GM12873 (cell line): Measurements from ENCODE around the gene ARSI.

Experiments used
- TF ChIP-seq, protein P1 (sequence below): IDR thresholded peaks from 2 replicates; pipeline ENCODE4 v1.5.1; 2012; ENCODE audit warnings: low read depth, mild to moderate bottlenecking, moderate library complexity, low read length, control low read depth; ENCODE audit not compliant: insufficient read depth; ENCODE audit errors: missing control alignments

Gene ARSI

DNA sequence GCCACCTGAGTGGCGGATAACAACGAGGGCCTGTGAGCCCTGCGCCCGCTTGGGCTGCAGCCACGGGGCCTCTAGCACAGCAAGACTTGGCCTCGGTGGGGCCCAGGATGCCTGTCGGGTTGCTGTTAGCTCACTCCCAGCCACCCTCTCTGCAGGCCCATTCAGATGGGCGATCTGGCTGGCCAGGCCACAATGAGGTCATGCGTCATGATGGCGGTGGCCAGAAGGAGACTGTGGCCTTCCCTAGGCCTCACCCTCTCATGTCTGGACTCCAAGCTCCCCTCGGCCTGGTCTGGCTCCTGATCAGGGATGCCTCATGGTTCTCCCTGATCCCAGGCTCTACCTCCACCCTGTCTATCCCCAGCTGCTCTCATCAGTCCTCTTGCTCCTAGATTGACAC is 35.8 kb upstream of the ARSI start:
- TF ChIP-seq, protein P1, sequence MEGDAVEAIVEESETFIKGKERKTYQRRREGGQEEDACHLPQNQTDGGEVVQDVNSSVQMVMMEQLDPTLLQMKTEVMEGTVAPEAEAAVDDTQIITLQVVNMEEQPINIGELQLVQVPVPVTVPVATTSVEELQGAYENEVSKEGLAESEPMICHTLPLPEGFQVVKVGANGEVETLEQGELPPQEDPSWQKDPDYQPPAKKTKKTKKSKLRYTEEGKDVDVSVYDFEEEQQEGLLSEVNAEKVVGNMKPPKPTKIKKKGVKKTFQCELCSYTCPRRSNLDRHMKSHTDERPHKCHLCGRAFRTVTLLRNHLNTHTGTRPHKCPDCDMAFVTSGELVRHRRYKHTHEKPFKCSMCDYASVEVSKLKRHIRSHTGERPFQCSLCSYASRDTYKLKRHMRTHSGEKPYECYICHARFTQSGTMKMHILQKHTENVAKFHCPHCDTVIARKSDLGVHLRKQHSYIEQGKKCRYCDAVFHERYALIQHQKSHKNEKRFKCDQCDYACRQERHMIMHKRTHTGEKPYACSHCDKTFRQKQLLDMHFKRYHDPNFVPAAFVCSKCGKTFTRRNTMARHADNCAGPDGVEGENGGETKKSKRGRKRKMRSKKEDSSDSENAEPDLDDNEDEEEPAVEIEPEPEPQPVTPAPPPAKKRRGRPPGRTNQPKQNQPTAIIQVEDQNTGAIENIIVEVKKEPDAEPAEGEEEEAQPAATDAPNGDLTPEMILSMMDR = no peak

DNA sequence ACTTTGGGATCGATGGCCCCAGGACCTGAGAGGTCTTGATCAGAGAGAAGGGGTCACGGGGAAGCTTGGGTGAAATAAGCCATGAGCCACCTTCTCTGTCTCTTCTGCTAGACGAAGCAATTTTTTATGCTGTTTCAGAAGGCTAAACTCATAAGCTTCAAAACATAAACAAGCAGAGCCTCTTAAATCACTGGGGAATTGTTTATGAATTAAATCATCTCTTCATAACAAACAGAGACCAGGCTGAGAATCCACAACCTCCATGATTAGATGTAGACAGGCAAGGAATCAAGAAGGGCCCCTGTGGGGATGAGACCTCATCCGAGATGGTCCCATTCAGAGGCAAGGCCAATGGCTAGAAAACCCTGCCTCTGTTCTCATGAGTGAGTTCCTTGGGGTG is 33.1 kb upstream of the ARSI start:
- TF ChIP-seq, protein P1 = no peak

DNA sequence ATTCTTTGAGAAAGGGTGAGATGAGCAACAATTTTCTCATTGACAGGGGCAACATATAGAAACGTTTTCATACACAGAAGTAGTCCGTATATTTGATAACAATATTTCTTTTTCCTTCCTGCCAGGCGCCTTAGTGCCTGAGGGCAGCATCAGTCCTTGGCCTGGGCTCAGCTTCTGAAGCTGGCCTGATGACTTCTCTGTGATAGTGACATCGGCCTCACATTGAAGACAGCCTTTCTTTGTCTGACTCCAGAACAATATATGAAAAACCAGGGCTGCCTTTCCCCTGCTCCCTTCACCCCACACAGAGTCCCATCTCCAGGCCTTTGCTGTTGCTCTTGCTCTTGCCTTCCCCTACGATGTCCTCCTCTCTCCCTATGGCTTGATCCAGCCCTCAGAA is 30.7 kb upstream of the ARSI start:
- TF ChIP-seq, protein P1 = no peak

DNA sequence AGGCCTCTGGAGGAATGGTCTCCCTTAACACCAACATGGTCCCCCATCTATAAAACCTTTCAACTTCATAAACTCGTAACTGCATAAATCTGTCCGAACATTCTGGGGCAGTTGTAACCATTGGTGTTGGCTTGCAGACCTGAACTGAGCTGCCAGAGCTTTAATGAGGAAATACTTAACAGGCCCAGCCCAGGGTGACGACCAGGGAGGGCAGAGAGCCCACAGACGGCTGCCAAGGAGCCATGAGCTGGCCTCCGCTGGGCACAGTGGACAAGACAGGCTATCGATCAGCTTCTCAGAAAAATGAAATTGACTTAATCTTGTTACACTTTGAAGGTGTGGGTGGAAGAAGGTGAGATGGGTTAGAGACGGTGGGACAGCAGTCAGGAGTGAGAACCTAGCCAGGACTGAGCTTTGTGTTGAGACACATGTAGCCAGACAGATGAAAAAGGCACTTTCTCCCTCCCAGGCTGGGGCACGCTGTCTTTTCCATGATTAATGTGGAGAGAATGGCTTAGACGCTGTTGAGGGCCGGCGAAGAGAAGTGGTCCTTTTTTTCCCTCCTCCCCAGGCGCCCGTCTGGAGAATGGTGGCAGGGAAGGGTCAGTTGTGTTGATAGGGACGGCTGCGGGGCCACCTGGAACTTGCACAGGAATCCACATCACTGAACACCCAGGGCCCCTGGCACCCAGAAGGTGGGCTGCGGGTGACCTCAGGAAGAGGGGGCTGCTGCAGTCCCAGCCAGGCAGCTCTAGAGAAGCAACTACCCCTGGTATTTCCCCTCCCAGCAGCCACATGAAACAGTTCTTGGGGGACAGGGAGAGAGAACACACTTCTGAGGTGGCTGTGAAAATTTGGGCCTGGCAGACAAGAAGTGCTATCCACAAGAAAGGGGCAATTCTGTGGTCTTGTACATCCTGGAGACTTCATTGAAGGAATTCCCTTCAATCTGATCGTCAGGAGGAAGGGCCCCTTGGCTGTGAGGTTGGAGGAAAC is 27.5 kb upstream of the ARSI start:
- TF ChIP-seq, protein P1 = no peak

DNA sequence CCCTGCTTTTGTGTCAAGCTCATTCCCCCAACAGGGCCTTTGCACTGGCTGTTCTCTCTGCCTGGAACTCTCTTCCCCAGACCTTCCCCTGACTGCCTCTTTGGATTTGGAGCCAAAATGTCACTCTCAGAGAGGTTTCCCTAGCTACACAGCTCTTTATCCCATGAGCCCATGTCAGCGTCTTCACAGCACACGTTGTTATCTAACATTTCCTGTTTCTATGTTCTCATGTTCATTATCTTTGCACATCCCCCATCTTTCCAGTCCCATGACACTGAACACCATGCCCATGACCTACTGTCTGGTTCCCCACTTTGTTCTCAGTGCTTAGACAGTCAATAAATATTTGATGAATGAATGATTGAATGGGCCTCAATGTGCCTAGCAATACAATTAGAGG is 26.3 kb upstream of the ARSI start:
- TF ChIP-seq, protein P1 = no peak

DNA sequence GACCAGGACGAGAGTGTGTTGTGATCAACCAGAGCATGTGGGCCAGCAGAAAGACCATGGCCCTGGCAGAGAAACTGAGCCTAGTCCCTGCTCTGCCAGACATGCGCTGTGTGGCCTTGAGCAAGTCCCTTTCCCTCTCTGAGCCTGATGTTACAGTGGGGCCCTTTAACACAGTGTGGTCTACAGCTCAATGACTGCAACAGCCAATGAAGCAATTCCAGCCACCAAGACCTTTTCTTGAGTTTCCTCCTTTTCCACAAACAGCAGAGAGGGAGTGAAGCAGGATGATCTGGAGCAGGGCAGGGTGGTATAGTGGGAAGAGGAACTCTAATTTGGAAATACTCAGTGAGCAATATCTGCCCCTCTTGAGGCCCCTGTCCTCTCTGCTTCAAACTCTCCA is 25.8 kb upstream of the ARSI start:
- TF ChIP-seq, protein P1 = no peak

DNA sequence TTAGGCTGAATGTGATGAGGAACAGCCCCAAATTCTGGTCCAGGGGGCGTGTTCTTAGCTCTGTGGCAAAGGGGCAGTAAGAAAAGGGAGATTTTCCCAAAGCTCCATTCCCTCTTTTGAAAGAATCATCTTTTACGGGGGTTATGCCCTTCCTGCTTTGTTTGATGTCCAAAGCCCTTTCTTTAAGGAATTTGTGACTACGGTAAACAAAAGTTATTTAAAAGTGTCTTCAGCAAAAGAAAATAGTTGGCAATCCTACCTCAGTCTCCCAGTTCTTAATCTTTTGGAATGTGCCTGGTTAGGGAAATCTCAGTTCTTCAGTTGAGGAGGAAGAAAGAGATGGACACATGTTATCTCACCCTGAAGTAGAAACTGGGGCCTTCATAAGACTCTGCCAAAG is 24.4 kb upstream of the ARSI start:
- TF ChIP-seq, protein P1 = no peak
